ENCODE measurements around the gene OR2T11.
"Not testable (repeated sequence)": the region's sequence is repeated elsewhere in the genome, so short reads cannot be mapped to it uniquely, and the experiment has no call there.

OR2T11 gene, protein sequence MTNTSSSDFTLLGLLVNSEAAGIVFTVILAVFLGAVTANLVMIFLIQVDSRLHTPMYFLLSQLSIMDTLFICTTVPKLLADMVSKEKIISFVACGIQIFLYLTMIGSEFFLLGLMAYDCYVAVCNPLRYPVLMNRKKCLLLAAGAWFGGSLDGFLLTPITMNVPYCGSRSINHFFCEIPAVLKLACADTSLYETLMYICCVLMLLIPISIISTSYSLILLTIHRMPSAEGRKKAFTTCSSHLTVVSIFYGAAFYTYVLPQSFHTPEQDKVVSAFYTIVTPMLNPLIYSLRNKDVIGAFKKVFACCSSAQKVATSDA

DNA sequence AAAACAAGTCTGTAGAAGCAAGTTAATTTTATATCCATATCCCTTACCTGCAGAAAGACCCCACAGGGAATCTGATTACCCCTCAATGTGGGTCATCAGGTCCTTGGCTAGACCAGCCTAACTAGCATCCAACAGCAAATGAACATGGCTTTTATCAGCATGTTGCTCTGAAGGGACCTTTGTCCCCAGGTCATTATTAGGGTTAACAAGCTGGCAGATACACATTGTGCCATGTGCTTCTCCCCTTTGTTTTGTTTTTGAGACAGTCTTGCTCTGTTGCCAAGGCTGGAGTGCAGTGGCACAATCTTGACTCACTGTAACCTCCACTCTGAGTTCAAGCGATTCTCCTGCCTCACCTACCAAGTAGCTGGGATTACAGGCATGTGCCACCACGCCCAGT is at the start of gene OR2T11:
TSS of gene OR2T11 (minus strand) at position 101 of the 400 bp plus-strand sequence. CDS start 7,963 bp downstream, outside the sequence.
- not testable (repeated sequence) for DNase-seq

DNA sequence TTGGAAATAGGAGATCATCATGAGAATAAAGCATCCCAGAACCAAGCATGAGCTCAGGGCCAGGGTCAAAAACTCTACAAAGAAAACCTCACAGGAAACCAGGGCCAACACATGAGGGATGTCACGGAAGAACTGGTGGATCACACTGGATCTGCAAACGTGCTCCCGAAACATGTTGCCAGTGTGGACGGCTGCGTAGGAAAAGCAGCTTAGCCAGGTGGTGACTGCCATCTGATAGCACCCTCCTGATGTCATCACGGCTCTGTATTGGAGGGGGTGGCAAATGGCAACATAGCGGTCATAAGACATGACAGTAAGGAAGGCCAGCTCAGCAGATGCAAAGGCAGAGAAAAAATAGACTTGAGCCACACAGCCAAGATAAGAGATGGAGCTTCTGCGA is 46.8 kb upstream of the OR2T11 start:
- no peak for DNase-seq

DNA sequence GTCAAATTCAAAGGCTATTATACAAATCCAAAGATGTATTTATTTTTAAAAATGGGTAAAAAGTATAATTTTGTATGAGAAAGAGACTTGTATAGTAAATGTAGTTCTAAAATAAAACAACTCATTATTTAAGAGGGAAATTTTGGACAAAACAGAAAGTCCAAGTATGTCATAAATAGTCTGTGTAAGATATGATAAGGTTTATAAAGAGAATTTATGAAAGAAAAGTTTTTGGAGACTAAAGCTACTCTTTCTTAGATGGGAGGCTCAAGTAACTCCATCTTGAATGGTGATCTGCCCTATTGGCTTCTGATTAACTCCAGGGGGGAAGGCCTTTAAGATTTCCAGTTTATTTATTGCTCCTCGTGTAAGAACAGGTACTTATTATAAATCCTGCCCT is 35.1 kb upstream of the OR2T11 start:
- no peak for DNase-seq

DNA sequence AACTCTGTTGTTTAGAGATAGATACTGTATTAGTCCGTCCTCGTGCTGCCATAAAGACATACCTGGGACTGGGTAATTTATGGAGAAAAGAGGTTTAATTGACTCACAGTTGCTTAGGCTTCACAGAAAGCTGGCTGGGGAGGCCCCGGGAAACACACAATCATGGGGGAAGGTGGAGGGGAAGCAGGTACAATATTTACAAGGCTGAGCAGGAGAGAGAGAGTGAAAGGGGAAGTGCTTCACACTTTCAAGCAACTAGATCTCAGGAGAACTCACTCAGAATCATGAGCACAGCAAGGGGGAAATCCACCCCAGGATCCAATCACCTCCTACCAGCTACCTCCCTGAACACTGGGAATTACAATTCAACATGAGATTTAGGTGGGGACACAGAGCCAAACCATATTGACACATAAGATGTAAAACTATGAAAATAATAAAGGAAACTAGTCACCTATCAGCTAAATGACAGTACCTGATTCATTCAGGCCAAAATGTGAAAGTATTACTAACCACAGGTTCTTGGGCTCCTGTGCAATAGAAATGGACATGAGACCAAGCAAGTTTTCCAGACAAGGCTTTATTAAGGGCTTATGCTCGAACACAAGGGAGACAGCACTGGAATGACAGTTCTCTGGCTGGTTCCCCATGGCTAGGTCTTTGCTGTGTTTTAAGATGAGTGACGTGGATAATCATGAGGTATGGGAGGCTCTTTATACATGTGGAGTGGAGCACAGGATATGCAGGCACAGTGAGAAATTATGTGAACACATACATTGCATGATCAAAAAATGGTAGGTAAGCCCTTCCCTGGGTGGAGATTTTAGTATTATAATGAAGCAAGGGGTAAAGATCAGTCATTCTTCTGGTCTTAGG is 28.8 kb upstream of the OR2T11 start:
- not testable (repeated sequence) for DNase-seq

DNA sequence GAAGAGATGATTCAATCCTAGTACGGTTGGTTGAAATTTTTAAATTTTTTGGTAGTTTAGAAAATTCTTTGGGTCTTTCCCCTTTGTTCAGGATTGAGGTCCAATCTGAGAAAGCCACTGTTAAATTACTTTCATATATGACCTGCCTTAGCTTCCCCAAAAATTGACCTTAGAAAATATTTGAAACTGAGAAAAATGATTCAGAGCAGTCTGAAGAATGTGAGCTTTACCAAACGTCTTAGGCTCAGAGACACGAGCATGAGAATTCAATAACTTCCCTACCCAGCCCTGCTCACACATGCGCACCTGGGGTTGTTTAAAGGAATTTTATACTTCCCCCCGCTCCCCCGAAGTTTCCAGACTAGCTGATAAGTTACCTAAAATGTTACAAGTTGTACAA is 21.9 kb upstream of the OR2T11 start:
- not testable (repeated sequence) for DNase-seq

DNA sequence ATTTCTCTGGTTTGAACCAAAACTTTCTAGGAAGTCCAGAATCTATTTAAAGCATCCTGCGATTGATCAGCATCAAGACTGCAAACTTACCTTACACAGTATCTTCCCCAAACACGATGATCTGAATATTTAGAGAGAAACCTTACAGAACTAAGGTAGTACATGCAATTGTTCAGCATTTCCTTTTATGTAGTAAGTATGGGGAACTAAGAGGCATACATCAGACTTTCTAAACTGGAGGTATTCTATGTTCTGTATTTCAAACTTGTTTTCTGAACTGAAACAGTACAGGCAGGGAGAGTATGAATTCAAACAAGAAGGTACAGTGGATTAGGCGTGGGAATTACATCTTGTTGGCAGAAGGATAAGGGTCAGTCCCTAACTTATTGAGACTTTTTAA is 20.5 kb upstream of the OR2T11 start, which contains the start of gene OR2T27:
TSS of gene OR2T27 (minus strand) at position 175 of the 400 bp plus-strand sequence. CDS start 4,644 bp downstream, outside the sequence.
- not testable (repeated sequence) for DNase-seq

DNA sequence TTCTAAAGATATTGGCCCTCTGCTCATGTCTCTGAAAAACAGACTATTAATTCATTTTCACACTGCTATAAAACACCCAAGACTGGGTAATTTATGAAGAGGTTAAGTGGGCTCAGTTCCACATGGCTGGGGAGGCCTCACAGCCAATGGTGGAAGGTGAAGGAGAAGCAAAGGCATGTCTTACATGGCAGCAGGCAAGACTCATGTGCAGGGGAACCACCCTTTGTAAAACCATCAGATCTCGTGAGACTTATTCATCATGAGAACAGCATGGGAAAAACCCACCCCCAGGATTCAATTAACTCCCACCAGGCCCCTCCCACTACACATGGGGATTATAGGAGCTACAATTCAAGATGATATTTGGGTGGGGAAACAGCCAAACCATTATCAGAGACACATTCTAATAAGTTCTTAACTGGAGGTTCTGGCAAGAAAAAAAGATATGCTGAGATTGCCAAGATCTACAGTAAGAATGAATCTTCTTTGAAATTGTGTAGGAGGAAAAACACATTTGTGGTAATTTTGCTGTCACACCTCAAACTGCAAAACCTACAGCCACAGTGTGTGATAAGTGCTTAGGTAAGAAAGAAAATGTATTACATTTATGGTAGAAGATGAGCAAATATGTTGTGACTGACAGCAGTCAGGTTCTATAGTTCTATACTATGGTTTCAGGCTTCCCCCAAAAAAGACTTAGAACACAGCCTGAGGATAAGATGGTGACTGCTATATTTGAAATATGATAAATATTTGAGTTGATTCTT is 14.1 kb upstream of the OR2T11 start:
- DNase-seq: not testable (repeated sequence)

DNA sequence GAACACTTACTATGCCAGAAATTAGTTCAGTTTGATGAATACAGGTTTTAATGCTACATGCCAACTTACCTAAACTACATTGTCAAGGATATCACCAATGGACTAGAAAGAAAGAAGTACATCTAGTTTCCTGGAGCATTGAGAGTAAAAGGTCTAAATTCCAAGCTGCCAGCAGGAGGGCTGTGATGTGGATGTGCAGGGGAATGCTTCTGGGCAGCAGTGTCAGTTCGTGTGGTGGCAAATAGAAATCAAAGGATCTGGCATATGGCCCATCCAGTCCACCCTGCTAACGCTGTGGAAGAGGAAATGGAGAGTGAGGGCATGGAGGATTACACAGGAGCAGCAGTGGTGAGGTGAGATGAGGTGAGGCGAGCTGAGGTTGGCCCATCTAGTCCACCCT is 10.3 kb upstream of the OR2T11 start, which contains the start of gene OR2T35:
TSS of gene OR2T35 (minus strand) at position 101 of the 400 bp plus-strand sequence. CDS start 6,020 bp downstream, outside the sequence.
- not testable (repeated sequence) for DNase-seq

DNA sequence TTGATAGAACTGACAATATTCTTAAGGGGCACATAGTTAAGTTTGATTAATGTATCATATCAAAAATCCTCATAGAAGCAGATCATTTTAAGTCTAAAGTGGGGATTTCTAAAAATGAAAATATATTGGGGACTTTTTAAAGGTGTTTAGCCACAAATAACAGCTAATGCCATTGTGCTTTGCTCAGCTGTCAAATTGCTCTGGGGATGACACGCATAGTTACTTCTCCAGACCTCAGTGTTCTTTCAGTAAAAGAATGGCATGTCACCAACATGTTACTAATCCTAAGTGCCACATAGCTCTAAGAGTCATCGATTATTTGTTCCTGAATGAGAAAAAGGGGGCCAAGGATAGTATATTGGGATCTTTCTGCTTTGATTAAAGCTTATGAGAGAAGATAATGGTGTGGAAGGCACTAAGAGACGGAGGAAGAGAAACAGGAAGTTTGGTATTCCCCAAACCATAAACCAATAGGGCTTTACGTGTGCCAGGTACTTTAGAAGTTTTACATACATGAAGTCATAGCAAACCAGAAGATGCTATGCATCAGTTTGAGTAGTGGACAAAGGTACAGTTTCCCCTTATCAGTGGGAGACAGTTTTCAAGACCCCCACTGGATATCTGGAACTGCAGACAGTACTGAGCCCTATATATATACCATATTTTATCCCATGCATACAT is 8.2 kb upstream of the OR2T11 start:
- not testable (repeated sequence) for DNase-seq

DNA sequence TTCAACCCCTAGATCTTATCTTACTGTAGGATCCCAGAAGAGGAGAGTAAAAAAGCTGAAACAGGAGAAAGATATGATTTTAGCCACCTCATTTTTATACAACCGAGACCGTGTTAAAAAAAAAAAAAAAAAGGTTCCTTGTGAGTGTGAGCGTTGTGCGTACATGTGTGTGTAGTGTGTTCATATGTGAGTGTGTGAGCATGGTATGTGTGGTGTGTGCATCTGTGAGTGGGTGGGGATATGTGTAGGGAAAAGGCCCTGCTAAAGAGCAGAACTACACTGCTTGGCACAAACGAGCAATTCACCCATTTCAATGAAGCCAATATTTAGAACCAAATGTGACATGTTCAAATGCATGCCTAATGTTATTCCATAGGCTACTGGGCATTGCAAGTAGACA is 6.7 kb upstream of the OR2T11 start:
- DNase-seq: not testable (repeated sequence)

DNA sequence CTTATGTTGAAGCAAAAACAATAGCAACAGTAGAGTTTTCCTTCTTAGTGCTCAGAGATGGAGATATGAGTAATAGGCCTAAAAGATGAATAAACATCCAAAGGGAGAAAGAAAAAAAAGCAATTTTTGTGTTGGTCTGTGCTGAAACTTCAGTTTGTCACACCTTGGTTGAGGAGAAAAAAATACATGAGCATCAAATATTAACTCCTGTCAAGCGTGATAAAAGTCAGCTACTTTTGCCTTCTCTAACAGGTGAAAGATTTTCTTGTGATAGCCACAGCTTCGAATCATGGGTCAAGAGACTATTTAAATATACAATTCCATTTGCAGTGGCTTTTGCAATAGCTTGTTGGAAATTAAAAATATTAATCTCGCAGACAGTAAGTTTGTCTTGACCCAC is 6.0 kb upstream of the OR2T11 start:
- not testable (repeated sequence) for DNase-seq

DNA sequence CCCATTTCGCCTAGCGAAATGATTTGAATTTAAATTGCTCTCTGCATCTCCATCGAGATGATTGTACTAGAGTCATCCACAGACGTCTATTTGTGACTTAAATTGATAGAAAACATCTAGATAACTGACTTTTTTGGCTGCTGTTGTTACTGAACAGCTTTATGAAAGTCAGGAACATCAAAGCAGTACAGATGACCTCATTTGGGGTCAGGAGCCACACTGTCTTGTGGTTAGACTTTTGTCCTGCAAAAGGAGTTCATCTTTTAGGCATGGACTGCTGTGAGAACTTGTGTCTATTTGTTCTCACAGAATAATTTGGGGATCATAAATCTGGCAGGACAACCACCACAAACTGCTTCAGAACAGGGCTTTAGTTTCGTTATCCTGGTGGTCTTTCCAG is 4.8 kb upstream of the OR2T11 start:
- DNase-seq: not testable (repeated sequence)

DNA sequence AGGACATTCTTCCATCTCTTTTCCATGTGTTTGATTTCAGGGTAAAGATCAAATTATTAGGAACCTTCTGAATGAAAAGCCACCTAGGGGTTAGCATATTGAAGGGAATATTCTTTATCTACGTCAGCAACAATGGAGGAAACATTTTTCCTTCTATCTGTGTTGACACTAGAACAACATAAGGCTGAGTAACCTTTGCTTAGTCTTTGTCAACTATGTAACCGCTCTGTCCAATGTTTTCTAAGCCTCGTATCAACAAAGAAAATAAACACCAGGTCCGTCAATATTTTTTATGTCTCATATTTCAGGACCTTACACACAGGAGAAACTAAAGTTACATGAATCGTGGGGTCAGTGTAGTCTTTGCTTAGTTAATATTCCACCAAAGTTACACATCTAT is 1.7 kb upstream of the OR2T11 start:
- not testable (repeated sequence) for DNase-seq

DNA sequence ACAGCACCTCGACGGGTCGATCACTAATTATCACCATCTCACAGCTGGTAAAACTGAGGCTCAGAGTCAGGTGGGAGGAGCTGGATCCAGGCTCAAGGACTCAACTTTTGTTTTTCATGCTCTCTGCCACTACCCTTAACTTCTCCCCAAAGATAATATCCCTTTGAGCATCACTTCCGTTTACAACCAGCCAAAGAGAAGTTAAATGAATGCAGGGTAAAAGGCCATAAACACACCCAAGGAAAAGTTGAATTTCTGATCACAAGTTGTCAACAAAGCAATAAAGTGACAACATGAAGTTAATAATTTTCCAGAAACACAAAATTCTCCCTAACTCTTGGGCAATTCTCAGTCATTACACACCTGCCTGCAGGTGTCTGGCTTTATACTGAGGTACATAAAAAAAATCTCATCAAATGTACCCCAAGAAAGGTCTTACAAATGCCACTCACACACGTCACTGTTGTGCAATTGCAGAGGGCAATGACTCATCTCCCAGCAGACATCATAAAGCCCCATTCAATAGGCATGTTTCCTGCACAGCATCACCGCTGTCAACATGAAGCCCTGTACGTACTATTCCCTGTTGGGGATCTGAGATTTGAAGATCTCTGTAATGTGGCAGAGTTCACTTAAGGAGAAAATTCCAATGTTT is 3.4 kb downstream of the OR2T11 start:
- DNase-seq: no peak

DNA sequence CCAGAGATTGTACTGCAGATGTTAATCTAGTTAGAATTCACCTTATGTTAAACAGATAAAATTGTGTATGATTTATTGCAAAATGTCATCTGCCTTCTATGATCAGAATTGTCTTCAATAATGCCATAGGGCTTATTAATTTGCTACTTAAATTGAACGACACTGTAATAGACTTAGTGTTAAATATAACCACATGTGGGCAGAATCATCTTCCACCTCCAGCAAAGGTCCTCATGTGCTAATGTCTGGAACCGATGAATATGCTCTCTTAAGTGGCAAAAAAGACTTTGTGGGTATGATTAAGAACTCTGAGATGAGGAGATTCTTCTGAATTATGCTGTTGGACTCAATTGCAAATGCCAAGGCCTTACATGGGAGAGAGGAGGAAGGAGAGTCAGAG is 4.3 kb downstream of the OR2T11 start:
- DNase-seq: no peak

DNA sequence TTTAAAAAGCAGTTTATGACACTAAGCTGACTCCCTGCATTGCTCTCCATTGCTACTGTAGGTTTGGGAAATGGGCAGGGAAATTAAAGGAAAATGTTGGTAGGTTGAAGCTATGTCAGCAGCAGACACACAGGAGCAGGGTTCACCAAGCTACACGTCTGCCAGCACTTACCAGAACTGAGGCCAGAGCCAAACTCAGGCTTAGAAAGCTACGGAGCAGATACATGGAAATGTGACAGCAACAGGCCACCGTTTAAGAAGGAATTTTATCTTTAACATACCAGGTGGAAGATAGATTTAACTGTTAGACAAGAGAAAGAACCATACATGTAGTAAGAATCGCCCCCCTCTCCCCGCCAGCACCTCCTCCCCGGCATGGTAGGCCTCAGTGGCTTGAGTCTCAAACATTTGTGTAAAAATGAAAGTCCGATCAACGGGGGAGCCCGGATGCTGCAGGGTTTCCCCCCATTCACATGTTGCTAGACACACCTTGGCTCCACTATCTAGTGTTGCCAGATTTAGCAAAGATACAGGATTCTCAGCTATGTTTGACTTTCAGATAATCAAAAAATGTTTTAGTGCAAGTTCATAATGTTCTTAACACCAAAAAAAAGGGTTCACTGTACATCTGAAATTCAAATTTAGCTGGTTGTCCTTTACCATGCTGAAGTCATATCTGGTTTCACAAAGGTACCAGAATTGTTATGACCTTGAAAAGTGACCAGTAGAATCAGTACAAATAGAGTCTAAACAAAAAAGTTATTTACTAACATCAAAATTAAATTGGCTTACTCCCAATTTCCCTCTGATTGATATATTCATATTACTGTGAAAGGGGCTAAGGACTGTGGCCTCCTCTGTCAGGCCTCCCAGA is 6.7 kb downstream of the OR2T11 start:
- DNase-seq: no peak

DNA sequence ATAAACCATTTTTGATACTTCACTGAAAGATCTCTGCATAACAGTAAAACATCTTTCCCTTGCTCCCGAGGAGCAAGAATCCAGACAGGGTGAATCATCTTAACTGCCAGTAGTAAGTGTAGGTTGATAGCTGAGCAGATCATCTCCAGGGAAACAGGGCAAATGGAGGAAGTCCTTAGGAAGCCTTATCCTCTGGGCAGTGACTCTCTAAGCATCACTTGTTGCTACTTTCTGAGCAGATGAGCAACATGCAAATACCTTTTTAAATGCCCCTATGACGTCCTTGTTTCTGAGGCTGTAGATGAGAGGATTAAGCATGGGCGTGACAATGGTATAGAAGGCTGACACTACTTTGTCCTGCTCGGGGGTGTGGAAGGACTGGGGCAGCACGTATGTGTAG is 8.9 kb downstream of the OR2T11 start:
- no peak for DNase-seq

DNA sequence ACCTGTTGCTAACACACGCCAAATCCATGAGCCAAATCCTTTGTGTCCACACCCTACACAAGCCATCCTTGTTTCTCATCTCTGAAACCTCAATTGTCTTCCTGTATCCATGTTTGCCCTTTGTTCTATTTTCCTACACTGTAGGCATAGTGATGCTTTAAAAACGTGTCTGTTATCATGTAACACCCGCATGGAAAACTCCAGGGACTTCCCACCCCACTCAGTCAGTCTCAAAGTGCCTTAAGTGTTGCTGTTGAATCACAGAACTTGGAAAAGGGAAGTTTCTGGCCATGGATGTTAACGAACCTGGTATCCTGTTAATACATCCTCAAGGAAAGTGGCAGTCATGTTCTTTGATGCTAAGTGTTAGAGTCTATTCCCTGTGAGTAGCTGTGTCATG is 9.7 kb downstream of the OR2T11 start:
- no peak for DNase-seq

DNA sequence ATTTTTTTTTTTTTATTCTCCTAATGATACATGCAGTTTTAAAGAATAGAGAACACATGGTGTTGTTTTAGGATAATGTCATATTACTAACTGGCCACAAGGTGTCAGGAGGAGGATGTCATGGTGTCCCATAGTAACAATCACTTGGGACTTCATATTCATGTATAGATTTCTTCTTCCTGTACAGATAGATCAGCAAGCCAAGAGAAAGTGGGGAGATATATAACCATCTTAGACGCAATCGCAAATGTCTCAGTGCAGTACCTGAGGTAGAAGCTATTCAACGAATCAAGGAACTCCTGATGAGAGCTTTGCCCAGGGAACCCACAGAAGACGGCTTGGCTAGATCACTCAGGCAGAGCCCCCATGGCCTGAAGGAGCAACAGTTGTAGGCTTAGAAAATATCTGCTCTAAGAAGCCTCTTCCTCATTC is 12.3 kb downstream of the OR2T11 start:
- DNase-seq: no peak

DNA sequence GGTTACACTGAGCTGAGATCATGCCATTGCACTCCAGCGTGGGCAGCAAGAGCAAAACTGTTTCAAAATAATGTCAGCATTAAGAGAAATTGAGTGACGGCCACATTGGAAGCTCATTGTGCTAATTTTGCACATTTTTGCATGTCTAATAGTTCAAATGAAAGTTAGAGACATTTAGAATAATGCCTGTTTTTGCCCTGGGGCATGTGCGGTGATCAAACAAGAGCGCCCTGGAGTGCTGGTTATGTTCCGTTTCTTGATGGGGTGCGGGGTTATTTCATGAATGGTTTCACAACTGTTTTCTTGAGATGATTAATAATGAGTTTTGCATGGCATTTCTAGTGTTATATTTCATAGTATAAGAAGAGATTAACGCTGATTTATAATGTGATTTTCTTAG is 13.1 kb downstream of the OR2T11 start:
- DNase-seq: no peak

DNA sequence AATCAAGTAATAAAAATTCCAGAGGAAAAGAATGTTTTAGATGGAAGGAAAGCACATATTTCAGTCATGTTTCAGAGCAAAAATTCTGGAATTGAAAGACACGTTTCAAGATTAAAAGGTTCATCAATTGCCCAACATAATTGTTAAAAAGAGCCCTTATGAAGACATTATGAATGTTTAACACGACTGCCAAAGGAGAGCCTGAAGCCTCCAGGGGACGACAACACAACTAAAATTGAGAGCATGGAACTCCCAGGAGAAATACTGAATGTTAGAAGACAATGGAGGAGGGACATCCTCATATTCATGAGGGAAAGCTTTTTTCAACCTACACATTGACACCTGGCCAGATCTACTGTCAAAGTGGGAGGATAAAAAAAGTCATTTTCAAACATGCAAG is 16.0 kb downstream of the OR2T11 start:
- peak; percentile 17 for DNase-seq
